ENCODE data around the gene OSBPL6. TPM values are rescaled to one million over a fixed set of nuclear protein-coding genes. Genes with fewer than 3 reads are reported as not detected.

The OSBPL6 gene
- total RNA-seq, 1 experiment from 2014 or later, result 2.3 TPM

DNA sequence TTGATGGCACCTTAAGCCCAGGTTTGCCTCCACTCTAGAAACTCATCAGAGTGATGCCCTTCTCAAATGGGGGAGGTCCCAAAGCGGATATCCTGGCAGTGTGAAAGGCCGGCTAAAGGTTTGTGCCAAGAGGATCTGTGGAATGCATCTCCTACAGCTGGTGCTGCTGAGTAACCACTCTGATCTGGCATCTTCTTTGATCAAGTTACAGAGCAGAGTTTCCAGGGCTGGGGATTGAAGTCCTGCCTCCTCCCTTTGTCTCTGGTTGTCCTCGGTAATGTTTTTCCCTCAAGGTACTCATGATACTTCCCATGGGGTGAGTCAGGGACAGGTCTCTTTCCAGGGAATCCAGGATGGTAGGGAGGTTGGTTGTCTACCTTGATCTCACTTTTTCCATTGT is 232.1 kb downstream of the OSBPL6 start:
- H3K27me3 Mint-ChIP-seq (ENCODE audit: unreplicated experiment), result no peaks in the 10 kb centered on the region
- H3K9me3 Mint-ChIP-seq (ENCODE audit: low read depth, unreplicated experiment), result no peaks in the 10 kb centered on the region
- H3K4me3 Mint-ChIP-seq (ENCODE audit: low read depth, unreplicated experiment), result no peak overlapping the region
- intact Hi-C loops (cut with micrococcal nuclease; ENCODE audit: unreplicated experiment), result no loop called here
- BruUV-seq (replicated peaks), result no TSS peak
- TF ChIP-seq CTCF (IDR thresholded peaks at IDR 0.05; ENCODE audit: unreplicated experiment), result no peak
- peaks cover 9% of the 10 kb centered on the region for H3K36me3 Mint-ChIP-seq (ENCODE audit: insufficient read depth, unreplicated experiment)
- no peak for DNase-seq
- CTCF ChIA-PET, result interaction anchor here (1.1 kb wide), 1 partner anchor 12 kb away, joined by 3 read pairs; no protein-coding TSS in a partner anchor
- H3K27ac Mint-ChIP-seq (ENCODE audit: unreplicated experiment), result no peak overlapping the region
- H3K4me1 Mint-ChIP-seq (ENCODE audit: low read depth, unreplicated experiment), result no peaks in the 10 kb centered on the region

GRCh38 chr2:178427458-178427857 is 233.1 kb downstream of the OSBPL6 start:
- no peak overlapping the region for H3K27ac Mint-ChIP-seq (ENCODE audit: unreplicated experiment)
- TF ChIP-seq CTCF (IDR thresholded peaks at IDR 0.05; ENCODE audit: unreplicated experiment), result no peak
- H3K4me1 Mint-ChIP-seq (ENCODE audit: low read depth, unreplicated experiment), result no peaks in the 10 kb centered on the region
- peaks cover 14% of the 10 kb centered on the region for H3K36me3 Mint-ChIP-seq (ENCODE audit: insufficient read depth, unreplicated experiment)
- no TSS peak for BruUV-seq (replicated peaks)
- H3K9me3 Mint-ChIP-seq (ENCODE audit: low read depth, unreplicated experiment), result no peaks in the 10 kb centered on the region
- H3K27me3 Mint-ChIP-seq (ENCODE audit: unreplicated experiment), result no peaks in the 10 kb centered on the region
- CTCF ChIA-PET, result no interaction called here
- DNase-seq, result no peak
- no peak overlapping the region for H3K4me3 Mint-ChIP-seq (ENCODE audit: low read depth, unreplicated experiment)
- intact Hi-C loops (cut with micrococcal nuclease; ENCODE audit: unreplicated experiment), result no loop called here

DNA sequence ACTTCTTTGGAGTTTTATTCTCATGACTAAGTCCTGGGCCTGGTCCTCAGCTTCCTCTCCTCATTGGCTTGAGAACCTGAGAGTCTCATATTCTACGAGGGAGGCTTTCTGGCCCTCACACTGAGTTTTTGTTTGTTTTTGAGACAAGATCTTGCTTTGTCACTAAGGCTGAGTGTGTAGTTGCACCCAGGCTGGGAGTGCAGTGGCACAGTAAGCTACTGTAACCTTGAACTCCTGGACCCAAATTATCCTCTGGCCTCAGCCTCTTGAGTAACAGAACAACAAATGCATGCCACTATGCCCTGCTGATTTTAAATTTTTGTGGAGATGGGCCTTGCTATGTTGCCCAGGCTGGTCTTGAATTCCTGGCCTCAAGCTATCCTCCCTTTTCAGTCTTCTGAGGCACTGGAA is 234.1 kb downstream of the OSBPL6 start:
- H3K4me1 Mint-ChIP-seq (ENCODE audit: low read depth, unreplicated experiment), result no peaks in the 10 kb centered on the region
- H3K4me3 Mint-ChIP-seq (ENCODE audit: low read depth, unreplicated experiment), result no peak overlapping the region
- no peaks in the 10 kb centered on the region for H3K27me3 Mint-ChIP-seq (ENCODE audit: unreplicated experiment)
- TF ChIP-seq CTCF (IDR thresholded peaks at IDR 0.05; ENCODE audit: unreplicated experiment), result no peak
- intact Hi-C loops (cut with micrococcal nuclease; ENCODE audit: unreplicated experiment), result no loop called here
- no peaks in the 10 kb centered on the region for H3K9me3 Mint-ChIP-seq (ENCODE audit: low read depth, unreplicated experiment)
- no peak for DNase-seq
- CTCF ChIA-PET, result no interaction called here
- H3K27ac Mint-ChIP-seq (ENCODE audit: unreplicated experiment), result no peak overlapping the region
- peaks cover 16% of the 10 kb centered on the region for H3K36me3 Mint-ChIP-seq (ENCODE audit: insufficient read depth, unreplicated experiment)
- BruUV-seq (replicated peaks), result no TSS peak

GRCh38 chr2:178429336-178429735 is 235.0 kb downstream of the OSBPL6 start:
- Mint-ChIP-seq H3K36me3 (ENCODE audit: insufficient read depth, unreplicated experiment) (peaks cover 24% of the 10 kb centered on the region), H3K9me3 (ENCODE audit: low read depth, unreplicated experiment) (no peaks in the 10 kb centered on the region), H3K4me1 (ENCODE audit: low read depth, unreplicated experiment) (no peaks in the 10 kb centered on the region), H3K27me3 (ENCODE audit: unreplicated experiment) (no peaks in the 10 kb centered on the region), H3K27ac (ENCODE audit: unreplicated experiment) (no peak overlapping the region), H3K4me3 (ENCODE audit: low read depth, unreplicated experiment) (no peak overlapping the region)
- TF ChIP-seq CTCF (IDR thresholded peaks at IDR 0.05; ENCODE audit: unreplicated experiment), result no peak
- intact Hi-C loops (cut with micrococcal nuclease; ENCODE audit: unreplicated experiment), result no loop called here
- BruUV-seq (replicated peaks), result no TSS peak
- CTCF ChIA-PET, result interaction anchor here (1.2 kb wide), 1 partner anchor 15 kb away, joined by 3 read pairs; no protein-coding TSS in a partner anchor
- no peak for DNase-seq

Data from Calu3 (cell line).